Measurements from ENCODE around the gene KNTC1.

DNA sequence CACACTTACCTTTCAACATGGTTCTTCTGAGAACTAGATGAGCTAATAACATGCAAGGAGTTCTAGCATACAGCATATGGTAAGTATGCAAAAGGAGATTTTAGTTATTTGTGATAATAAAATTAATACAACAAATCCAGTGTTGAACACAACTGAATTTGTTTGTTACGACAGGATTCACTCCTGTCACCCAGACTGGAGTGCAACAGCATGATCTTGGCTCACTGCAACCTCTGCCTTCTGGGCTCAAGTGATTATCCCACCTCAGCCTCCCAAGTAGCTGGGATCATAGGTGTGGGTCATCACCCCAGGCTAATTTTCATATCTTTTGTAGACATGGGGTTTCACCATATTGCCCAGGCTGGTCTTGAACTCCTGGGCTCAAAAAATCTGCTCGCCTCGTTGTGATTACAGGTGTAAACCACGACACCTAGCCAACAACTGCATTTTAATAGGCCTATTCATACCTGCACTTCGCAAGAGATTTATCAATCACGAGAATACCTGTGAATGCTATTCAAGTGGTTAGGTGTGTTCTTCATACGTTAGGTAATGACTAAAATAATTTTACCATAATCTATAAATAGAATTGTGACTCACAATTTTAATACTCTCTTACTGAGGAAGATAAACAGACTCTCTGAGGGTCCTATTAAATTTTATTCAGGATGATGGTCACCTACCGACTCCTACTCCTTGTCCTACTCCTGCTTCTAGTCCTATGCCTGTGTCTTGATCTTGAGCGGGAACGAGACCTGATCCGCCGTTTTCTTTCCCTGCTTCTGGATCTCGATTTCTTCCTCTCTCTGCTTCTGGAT lies 10.3 kb upstream of the KNTC1 start:
- TF ChIP-seq, protein P1, sequence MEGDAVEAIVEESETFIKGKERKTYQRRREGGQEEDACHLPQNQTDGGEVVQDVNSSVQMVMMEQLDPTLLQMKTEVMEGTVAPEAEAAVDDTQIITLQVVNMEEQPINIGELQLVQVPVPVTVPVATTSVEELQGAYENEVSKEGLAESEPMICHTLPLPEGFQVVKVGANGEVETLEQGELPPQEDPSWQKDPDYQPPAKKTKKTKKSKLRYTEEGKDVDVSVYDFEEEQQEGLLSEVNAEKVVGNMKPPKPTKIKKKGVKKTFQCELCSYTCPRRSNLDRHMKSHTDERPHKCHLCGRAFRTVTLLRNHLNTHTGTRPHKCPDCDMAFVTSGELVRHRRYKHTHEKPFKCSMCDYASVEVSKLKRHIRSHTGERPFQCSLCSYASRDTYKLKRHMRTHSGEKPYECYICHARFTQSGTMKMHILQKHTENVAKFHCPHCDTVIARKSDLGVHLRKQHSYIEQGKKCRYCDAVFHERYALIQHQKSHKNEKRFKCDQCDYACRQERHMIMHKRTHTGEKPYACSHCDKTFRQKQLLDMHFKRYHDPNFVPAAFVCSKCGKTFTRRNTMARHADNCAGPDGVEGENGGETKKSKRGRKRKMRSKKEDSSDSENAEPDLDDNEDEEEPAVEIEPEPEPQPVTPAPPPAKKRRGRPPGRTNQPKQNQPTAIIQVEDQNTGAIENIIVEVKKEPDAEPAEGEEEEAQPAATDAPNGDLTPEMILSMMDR (IDR thresholded peaks at IDR 0.05): no peak
- TF ChIP-seq POLR2A (IDR thresholded peaks at IDR 0.05): no peak
